GM18909 (cell line): ENCODE results near the gene HSFX4.
"Not testable (repeated sequence)": the region's sequence is repeated elsewhere in the genome, so short reads cannot be mapped to it uniquely, and the experiment has no call there.

Experiments used
- ATAC-seq: cut with Tn5 transposase; IDR thresholded peaks from one replicate; pipeline ENCODE4 v1.9.1; 2021; ENCODE audit warnings: mild to moderate bottlenecking; ENCODE audit not compliant: unreplicated experiment, poor library complexity

HSFX4 gene

GRCh38 chrX:149937328-149937727, 8.0 kb downstream of the HSFX4 start:
- not testable (repeated sequence) for ATAC-seq

DNA sequence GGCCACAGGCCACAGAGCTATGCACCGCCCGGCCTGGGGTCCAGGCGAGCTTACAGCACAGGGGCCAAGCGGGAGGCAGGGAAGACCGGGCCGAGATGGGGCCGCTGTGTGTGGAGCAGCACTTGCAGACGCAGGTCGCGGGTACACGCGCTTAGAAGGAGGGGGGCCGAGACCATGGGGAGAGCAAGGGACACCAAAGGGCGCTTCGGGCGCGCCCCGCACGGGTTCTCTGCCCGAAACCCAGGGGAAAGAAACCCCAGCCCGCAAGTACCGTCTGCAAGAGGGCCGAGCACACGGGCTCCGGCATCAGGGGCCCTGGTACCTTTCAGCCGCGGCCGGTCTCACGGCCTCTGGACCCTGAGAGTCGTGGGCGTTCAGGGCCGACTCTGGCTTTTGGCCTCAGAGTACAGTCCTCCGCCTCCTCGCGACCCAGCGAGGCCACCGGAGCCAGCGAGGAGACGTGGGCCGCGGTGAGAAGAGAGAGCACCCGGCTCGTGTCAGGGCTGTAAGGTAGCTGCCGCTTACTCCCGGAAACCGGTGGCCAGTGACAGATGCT, 8.6 kb downstream of the HSFX4 start:
- peak; percentile 3 for ATAC-seq

DNA sequence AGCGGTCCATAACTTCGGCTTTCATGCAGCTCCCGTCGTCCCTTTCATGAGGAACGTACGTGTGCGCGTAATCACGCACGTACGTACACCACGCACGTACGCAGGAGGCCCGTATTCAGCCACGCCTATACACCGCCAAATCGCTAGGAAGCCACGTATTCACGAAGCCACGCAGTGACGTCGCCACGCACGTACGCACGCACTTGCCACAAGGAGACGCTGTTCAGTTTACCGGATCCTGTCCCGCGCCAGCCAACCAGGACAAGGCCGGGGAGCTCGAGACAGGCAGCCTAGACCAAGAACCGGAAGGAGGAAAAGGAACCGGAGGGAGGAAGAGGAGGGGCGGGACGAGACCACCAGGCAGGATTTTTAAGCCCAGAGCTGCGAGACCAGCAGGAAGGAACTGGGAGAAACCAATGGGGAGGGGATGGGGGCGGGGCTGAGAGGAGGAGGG, 9.1 kb downstream of the HSFX4 start, which contains the start of gene EOLA2:
EOLA2 (minus strand) TSS at position 65 of the 454 bp plus-strand sequence. CDS start 4,617 bp downstream, outside the sequence.
- ATAC-seq: peak; percentile 73

DNA sequence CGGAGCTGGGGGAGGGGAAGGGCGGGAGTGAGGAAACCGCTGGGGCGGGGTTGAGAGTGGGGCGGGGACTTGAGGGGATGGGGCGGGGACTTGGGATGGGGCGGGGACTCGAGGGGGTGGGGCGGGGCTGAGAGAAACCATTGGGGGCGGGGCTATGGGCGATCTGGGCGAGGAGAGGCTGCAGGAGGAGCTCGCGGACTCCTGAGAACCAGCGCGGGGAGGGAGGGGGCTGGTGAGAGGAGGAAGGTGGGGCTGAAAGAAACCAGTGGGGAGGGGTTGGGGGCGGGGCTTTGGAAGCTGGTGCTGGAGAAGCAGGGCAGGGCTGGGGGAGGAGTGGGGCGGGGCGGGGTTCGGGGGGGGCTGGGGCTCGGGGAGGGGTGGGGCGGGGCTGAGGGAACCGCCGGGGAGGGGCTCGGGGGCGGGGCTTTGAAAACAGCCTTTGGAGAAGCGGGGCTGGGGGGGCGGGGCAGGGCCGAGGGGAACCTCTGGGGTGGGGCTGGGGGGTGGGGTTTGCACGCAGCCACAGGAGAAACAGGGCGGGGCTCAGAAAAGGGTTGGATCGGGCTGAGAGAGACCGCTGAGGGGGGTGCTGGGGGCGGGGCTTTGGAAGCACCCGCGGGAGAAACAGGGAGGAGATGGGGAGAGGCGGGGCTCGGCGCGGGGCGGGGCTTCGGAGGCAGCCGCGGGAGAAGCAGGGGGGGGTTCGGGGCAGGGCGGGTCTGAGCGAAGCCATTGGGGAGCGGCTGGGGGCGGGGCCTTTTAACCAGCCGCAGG, 9.7 kb downstream of the HSFX4 start:
- ATAC-seq: peak; percentile 0

- ATAC-seq: peak; percentile 7
Measured at GRCh38 chrX:149939655-149939904, 10.2 kb downstream of the HSFX4 start.

- peak; percentile 55 for ATAC-seq
Measured at GRCh38 chrX:149939905-149940673, 10.7 kb downstream of the HSFX4 start.

GRCh38 chrX:149940674-149941024, 11.3 kb downstream of the HSFX4 start:
- ATAC-seq: not testable (repeated sequence)

GRCh38 chrX:149945087-149945670, 15.8 kb downstream of the HSFX4 start:
- ATAC-seq: not testable (repeated sequence)

DNA sequence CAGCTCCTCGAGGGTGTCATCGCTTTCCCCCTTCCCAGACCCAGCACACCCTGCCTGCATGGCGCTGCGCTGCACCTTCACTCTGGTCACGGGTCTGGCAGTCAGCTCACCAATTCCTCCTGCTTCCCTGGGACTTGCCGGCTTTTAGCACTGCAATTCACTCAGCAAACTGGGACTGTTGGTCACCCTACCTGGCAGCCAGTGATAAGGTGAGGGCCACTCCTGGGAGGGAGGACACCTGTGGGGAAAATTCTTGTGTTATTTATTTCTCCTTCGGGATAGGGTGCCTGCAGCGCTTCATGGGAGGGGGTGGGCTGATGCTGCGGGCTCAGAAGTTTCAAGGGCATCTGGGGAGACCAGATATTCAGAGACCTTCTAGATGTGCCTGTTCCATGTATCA, 16.4 kb downstream of the HSFX4 start:
- not testable (repeated sequence) for ATAC-seq

GRCh38 chrX:149946932-149947331, 17.6 kb downstream of the HSFX4 start:
- ATAC-seq: not testable (repeated sequence)

DNA sequence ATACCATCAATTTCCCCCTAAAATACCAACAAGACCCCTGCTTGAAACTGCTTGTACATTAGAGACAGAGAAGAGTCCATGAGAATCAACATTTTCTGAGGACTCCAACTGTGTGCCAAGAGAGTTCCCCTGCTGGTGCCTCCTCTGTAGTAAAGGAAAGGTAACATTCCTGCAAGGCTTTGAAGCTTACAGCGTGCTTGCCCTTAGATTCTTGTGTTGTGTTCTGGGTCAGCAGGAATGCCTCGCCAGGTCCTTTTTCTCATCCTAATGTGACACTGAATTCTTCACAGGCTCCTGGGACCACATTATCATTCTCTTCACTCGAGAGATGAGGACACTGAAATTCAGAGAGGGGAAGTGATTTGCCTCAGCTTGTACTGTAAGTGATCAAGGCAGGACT, 18.6 kb downstream of the HSFX4 start:
- no peak for ATAC-seq

- no peak for ATAC-seq
Measured at GRCh38 chrX:149949743-149950436, 20.5 kb downstream of the HSFX4 start.

DNA sequence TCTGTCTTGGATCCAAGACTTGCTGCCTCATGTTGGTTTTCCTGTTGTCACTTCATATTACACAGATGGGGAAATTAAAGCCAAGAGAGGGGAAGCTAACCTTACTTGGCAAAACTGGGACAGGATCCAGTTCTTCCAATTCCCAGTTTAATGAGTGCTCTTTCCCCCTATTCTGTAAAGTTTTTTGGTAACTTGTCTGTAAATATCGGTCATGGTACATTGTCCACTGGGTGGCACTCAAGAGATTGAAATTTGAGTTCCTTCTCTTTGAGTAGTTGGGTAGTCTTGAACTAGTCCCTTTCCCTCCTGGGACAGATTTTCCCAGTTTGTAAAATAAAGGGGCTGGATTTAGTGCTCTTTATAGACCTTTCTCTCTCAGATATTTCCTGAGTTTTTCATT, 21.3 kb downstream of the HSFX4 start:
- ATAC-seq: no peak

- no peak for ATAC-seq
Measured at GRCh38 chrX:149961572-149961971, 32.2 kb downstream of the HSFX4 start.

- ATAC-seq: no peak
Measured at GRCh38 chrX:149962010-149962409, 32.6 kb downstream of the HSFX4 start.

DNA sequence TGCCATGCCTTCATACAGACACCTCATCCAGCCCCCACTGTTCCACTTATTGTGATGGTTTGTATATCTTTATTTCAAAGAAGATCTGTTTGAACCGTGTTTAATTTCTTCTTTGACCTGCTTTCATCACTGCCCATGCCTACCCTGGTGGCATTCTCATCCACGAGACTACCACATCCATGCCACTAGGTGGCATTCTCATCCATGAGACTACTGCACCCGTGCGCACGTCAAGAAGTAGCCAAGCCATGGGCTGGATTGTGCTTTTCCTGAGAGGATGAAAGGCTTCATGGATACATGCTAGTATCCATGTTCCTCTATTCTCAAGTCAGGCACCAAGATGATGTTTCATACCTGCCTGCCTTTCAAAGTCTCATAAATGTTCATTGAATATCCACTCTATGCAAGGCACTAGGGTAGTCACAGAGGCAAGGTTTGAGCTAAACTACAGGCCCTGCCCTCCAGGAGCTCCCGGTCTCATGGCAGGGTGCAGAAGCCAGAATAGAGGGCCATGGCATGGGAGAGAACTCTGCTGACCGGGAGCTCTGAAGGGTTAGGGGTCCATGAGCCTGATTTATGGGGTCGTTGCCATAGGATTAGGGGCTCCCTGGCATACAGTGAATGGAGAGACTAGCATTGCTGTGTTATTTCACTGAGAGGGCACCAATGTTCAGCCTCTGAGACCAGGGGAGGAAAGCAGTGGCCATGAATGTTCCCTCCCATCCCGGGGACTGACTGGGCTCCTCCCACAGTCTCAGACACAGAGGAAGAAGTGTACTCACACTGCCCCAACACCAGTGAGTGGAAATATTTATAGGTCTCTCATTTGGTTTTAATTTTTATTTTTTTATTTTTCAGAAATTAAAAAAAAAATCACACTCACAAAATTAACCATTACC, 33.7 kb downstream of the HSFX4 start:
- ATAC-seq: peak; percentile 90

DNA sequence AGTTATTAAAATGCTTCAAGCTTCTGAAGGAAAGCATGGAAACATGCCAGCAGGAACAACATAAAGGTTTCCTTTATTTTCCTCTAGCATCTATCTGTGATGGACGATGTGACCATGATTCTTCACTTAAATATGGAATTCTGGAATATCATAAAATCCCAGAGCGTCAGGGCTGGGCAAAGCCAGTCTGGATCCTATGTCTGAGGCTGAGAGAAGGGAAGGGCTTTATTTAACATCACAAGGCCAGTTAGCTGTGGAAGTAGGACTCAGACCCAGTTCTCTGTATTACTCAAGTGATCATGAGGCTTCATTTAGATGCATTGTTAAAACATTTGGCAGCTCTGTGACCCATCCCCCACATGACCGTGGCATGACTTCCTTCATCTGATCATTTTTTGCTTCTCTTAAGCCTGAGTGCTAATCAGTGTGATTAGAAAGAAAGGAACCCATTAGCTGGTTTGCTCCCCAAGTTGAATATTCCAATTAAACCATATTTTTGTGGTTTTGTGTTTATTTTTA, 49.8 kb downstream of the HSFX4 start:
- ATAC-seq: no peak
